ENCODE data around the gene LGR6. TPM values are rescaled to one million over a fixed set of nuclear protein-coding genes. Genes with fewer than 3 reads are reported as not detected.
"Not testable (repeated sequence)": the region's sequence is repeated elsewhere in the genome, so short reads cannot be mapped to it uniquely, and the experiment has no call there.

Gene LGR6
- polyA plus RNA-seq, 5 donors = 0.61 to 1.7 (median 1.2) TPM

- no peak for DNase-seq
Measured at GRCh38 chr1:202329891-202330290, 136.3 kb downstream of the LGR6 start.

DNA sequence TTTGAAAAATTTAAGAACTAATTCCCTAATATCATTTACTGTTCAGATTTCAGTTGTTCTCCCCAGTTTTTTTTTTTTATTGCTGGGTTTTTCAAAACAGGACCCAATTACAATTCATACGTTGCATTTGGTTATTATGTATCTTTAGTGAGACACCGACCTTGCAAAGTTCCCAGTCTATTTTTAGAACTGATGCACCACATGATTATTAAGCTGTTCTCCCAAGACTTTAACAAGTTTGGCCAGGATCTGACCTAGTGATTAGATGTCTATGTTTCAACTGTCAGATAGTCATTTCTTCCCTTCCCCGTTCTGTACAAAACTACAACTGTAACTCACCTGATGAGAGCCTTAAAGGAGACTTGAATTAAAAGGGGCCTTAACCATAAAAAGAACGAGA lies 140.3 kb downstream of the LGR6 start:
- no peak for DNase-seq

- DNase-seq = no peak
Measured at GRCh38 chr1:202343652-202344349, 150.2 kb downstream of the LGR6 start.

DNA sequence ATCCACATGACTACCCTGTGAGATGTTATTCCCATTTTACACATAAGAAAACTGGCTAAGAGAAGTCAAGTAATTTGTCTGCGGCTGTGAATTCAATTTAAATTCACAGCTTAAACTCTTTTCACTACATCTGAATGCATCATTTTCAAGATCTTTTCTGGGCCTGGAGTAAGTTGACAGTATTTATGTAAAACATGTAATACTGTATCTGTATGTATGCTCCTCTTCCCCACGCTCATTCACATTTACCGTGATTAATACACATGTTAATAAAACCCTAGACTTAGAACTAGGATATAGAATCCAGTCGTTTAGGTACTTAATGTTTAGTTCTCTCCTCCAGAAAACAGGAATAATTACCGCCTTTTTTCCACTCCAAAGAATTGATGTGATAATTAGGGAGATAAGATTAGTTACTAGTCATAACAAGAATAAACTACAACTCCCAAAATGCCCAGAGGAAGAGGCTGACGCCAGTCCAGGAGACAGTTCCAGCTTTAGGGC lies 154.5 kb downstream of the LGR6 start:
- no peak for DNase-seq

GRCh38 chr1:202348509-202349205 lies 155.1 kb downstream of the LGR6 start, which contains the start of gene PPP1R12B:
Gene PPP1R12B, plus strand, starts transcription at chr1:202348699. Its CDS starts 153 bp downstream, at chr1:202348852.
- DNase-seq = peak; percentile 97 to 98

DNA sequence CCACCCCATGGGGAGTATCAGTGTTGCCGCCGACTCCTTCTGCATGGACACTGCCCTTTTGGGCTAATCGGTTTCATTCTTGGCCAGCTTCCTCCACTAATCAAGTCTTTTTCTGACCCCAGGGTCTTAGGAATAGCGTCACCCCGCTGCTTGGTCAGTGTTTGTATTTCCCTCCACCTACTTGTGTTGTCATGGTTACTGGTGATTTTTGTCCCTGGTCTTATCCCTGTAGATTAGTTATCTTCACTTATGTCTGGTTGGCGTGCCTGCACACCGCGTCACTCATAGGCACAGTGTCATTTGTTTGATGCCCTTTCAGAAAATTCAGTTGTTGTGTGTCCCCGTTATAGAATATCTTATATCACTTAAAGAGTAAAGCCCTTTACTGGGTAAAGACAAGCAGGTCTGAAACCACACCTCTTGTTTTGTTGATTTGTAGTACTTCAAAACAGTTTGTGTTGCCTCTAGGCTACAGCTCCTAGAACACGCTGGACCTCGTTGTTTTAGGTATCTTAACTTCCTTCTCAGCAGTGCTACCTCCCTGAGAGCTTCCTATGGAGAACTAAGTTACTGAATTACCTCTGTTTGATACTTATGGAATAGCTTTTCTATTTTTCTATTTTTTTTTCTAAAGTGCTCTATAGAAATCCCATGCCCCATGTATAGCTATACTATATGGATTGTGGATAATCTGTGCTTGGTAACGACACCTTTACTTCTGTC lies 155.8 kb downstream of the LGR6 start:
- peak; percentile 57 to 59 for DNase-seq

GRCh38 chr1:202351725-202352124 lies 158.1 kb downstream of the LGR6 start:
- DNase-seq = no peak

- DNase-seq = not testable (repeated sequence)
Measured at GRCh38 chr1:202352583-202353197, 159.1 kb downstream of the LGR6 start.

DNA sequence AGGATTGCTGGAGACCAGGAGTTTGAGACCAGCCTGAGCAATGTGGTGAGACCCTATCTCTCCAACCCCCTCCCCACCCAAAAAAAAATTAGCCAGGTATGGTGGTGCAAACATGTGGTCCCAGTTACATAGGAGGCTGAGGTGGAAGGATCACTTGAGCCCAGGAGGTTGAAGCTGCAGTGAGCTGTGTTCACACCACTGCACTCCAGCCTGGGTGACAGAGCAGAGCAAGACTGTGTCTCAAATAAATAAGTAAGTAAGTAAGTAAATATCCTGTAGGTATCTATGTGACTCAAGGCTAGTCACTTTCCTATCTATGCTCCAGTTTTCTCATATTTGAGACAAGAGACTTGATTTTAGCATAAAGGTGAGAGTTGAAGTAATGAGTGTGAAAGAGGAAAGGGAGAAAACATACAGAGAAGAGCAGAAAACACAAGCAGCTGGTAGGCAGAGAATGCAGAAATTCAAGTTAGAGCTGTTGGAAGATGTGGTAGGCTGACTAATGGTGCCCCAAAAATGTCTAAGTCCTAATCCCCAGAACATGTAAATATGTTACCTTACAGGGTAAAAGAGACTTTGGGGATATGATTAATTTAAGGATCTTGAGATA lies 162.4 kb downstream of the LGR6 start:
- no peak for DNase-seq

DNA sequence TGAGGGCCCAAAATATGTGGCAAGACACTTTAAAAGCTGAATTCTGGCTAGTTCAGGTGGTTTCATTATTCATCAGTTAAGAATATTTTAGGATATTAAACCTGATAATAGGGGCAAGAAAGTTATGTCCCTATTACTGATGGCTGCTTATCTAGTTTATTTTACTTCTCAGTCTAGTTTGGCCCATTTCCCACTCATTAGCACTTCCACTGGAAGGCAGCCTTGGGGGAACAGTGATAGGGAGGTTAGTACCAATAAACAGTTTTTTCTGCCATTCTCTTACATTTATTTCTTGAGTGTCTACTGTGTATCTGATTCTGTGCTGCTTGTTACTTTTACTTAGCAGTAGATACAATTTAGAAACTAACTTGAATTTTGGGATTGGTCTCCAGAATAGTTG lies 163.9 kb downstream of the LGR6 start:
- no peak for DNase-seq

DNA sequence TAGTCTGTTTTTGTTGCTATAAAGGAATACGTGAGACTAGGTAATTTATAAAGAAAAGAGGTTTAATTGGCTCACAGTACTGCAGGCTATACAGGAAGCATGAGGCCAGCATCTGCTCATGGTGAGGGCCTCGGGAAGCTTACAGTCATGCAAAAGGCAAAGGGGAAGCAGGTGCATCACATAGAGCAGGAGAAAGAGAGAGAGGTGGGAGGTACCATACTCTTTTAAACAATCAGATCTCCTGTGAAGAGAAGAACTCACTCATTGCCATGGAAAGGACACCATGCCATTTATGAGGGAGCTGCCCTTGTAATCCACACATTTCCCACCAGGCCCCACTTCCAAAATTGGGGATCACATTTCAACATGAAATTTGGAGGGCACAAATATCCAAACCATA lies 167.6 kb downstream of the LGR6 start:
- no peak for DNase-seq

- no peak for DNase-seq
Measured at GRCh38 chr1:202361701-202362100, 168.1 kb downstream of the LGR6 start.

GRCh38 chr1:202362212-202362611 lies 168.6 kb downstream of the LGR6 start:
- DNase-seq = no peak

- no peak for DNase-seq
Measured at GRCh38 chr1:202365092-202365815, 171.7 kb downstream of the LGR6 start.

GRCh38 chr1:202367271-202367670 lies 173.7 kb downstream of the LGR6 start:
- DNase-seq = no peak

Other genes starting within 250 kb of the LGR6 start
- gene LMOD1, start 247.3 kb upstream of the LGR6 start, polyA plus RNA-seq (ENCODE audit: insufficient read depth in 1 of 5, insufficient read length in 5 of 5, low replicate concordance in 1 of 5) = 1 to 10 TPM; 3.5 to 8.2 (median 5.1) TPM
- gene TIMM17A, start 238.3 kb upstream of the LGR6 start, polyA plus RNA-seq (ENCODE audit: insufficient read depth in 1 of 5, insufficient read length in 5 of 5, low replicate concordance in 1 of 5) = 10 to 100 TPM; 46.5 to 54.9 (median 51.1) TPM
- gene RNPEP, start 211.2 kb upstream of the LGR6 start, polyA plus RNA-seq (ENCODE audit: insufficient read depth in 1 of 5, insufficient read length in 5 of 5, low replicate concordance in 1 of 5) = 10 to 100 TPM; 54.7 to 66.3 (median 59.5) TPM
- gene ELF3, start 183.2 kb upstream of the LGR6 start, polyA plus RNA-seq (ENCODE audit: insufficient read depth in 1 of 5, insufficient read length in 5 of 5, low replicate concordance in 1 of 5) = 10 to 100 TPM; 54.6 to 93.2 (median 63.4) TPM
- under 1 TPM; 0.06 to 0.12 (median 0.07) TPM for gene GPR37L1, start 70.9 kb upstream of the LGR6 start, polyA plus RNA-seq (ENCODE audit: insufficient read depth in 1 of 5, insufficient read length in 5 of 5, low replicate concordance in 1 of 5)
- 10 to 100 TPM; 36.5 to 47.3 (median 43.8) TPM for gene ARL8A, start 49.1 kb upstream of the LGR6 start, polyA plus RNA-seq (ENCODE audit: insufficient read depth in 1 of 5, insufficient read length in 5 of 5, low replicate concordance in 1 of 5)
- 1 to 10 TPM; 1.2 to 1.5 (median 1.4) TPM for gene PTPN7, start 33.2 kb upstream of the LGR6 start, polyA plus RNA-seq (ENCODE audit: insufficient read depth in 1 of 5, insufficient read length in 5 of 5, low replicate concordance in 1 of 5)
- 10 to 100 TPM; 23.1 to 44.5 (median 33.1) TPM for gene UBE2T, start 148.1 kb downstream of the LGR6 start, polyA plus RNA-seq (ENCODE audit: insufficient read depth in 1 of 5, insufficient read length in 5 of 5, low replicate concordance in 1 of 5)
- 10 to 100 TPM; 16.2 to 35.8 (median 32.4) TPM for gene PPP1R12B, start 154.9 kb downstream of the LGR6 start, polyA plus RNA-seq (ENCODE audit: insufficient read depth in 1 of 5, insufficient read length in 5 of 5, low replicate concordance in 1 of 5)

All from right lung (tissue), 5 donors.